ENCODE data around the gene OR6B3. TPM values are rescaled to one million over a fixed set of nuclear protein-coding genes. Genes with fewer than 3 reads are reported as not detected.
"Not testable (repeated sequence)": the region's sequence is repeated elsewhere in the genome, so short reads cannot be mapped to it uniquely, and the experiment has no call there.

Gene OR6B3
- total RNA-seq, 2 experiments from 2014 or later = not detected

DNA sequence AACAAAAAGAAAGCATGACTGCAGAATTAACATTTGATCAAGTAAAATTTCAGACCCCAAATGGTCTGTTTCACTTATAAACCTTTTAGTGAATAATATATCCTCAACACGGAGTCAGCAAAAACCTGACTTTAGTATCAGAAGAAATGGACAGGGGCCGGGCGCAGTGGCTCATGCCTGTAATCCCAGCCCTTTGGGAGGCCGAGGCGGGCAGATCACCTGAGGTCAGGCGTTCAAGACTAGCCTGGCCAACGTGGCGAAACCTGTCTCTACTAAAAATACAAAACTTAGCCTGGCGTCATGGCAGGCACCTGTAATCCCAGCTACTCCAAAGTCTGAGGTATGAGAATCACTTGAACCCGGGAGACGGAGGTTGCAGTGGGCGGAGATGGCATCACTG lies 3.0 kb downstream of the OR6B3 start:
- Histone ChIP-seq H3K27ac (ENCODE audit: low read depth, low read length, poor library complexity, severe bottlenecking) (no peak overlapping the region), H4K20me1 (ENCODE audit: insufficient read depth, low read length) (no peaks in the 10 kb centered on the region), H3K9me2 (ENCODE audit: insufficient read depth, low read length) (no peaks in the 10 kb centered on the region), H3K79me2 (ENCODE audit: insufficient read depth, low read depth, low read length) (no peaks in the 10 kb centered on the region), H3K36me3 (ENCODE audit: insufficient read depth, low read length) (no peaks in the 10 kb centered on the region), H3K4me3 (ENCODE audit: low read depth, low read length, poor library complexity, severe bottlenecking) (no peak overlapping the region), H3K4me1 (ENCODE audit: insufficient read depth, low read length, poor library complexity, severe bottlenecking) (no peaks in the 10 kb centered on the region), H3K4me2 (ENCODE audit: low read length) (no peak overlapping the region), H2AFZ (ENCODE audit: low read length) (no peak overlapping the region), H3K9me3 (ENCODE audit: low read length) (no peaks in the 10 kb centered on the region)
- TF ChIP-seq, protein P1, sequence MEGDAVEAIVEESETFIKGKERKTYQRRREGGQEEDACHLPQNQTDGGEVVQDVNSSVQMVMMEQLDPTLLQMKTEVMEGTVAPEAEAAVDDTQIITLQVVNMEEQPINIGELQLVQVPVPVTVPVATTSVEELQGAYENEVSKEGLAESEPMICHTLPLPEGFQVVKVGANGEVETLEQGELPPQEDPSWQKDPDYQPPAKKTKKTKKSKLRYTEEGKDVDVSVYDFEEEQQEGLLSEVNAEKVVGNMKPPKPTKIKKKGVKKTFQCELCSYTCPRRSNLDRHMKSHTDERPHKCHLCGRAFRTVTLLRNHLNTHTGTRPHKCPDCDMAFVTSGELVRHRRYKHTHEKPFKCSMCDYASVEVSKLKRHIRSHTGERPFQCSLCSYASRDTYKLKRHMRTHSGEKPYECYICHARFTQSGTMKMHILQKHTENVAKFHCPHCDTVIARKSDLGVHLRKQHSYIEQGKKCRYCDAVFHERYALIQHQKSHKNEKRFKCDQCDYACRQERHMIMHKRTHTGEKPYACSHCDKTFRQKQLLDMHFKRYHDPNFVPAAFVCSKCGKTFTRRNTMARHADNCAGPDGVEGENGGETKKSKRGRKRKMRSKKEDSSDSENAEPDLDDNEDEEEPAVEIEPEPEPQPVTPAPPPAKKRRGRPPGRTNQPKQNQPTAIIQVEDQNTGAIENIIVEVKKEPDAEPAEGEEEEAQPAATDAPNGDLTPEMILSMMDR (conservative IDR thresholded peaks at IDR 0.05; ENCODE audit: low read length) = no peak
- no peak for TF ChIP-seq EZH2phosphoT487 (IDR thresholded peaks at IDR 0.05; ENCODE audit: borderline replicate concordance, low read depth, low read length)
- intact Hi-C loops (cut with micrococcal nuclease; ENCODE audit: unreplicated experiment) = no loop called here
- ChIA-PET CTCF (ENCODE audit: unreplicated experiment) (no interaction called here), POLR2A (no interaction called here)
- no TSS peak for BruUV-seq (replicated peaks)
- no peak for DNase-seq (ENCODE audit: low spot score)

DNA sequence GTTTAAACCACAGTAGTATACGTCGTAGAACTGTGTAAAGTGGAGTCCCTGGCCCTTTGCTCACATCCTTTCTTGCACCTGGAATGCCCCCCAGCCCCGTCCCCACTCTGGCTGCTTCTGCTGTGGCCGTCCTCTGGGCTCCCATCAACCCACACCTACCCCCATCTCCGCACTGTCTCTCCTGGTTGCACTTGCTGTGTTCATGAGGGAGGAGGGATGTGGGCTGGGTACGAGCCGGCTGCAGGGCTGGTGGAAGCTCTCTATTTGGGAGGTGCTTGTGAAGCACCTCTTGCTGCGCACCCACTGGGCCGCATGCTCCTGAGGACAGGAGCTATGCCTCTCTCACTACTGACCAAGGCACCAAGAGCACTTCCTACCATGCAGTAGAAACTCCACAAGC lies 5.1 kb downstream of the OR6B3 start:
- ChIA-PET CTCF (ENCODE audit: unreplicated experiment) (no interaction called here), POLR2A (no interaction called here)
- Histone ChIP-seq H3K79me2 (ENCODE audit: insufficient read depth, low read depth, low read length) (no peaks in the 10 kb centered on the region), H2AFZ (ENCODE audit: low read length) (no peak overlapping the region), H3K4me1 (ENCODE audit: insufficient read depth, low read length, poor library complexity, severe bottlenecking) (no peaks in the 10 kb centered on the region), H3K9me2 (ENCODE audit: insufficient read depth, low read length) (no peaks in the 10 kb centered on the region), H3K4me2 (ENCODE audit: low read length) (no peak overlapping the region), H4K20me1 (ENCODE audit: insufficient read depth, low read length) (no peaks in the 10 kb centered on the region), H3K36me3 (ENCODE audit: insufficient read depth, low read length) (no peaks in the 10 kb centered on the region), H3K27ac (ENCODE audit: low read depth, low read length, poor library complexity, severe bottlenecking) (no peak overlapping the region), H3K4me3 (ENCODE audit: low read depth, low read length, poor library complexity, severe bottlenecking) (no peak overlapping the region), H3K9me3 (ENCODE audit: low read length) (no peaks in the 10 kb centered on the region)
- TF ChIP-seq, protein P1 (conservative IDR thresholded peaks at IDR 0.05; ENCODE audit: low read length) = no peak
- TF ChIP-seq EZH2phosphoT487 (IDR thresholded peaks at IDR 0.05; ENCODE audit: borderline replicate concordance, low read depth, low read length) = no peak
- intact Hi-C loops (cut with micrococcal nuclease; ENCODE audit: unreplicated experiment) = no loop called here
- BruUV-seq (replicated peaks) = no TSS peak
- no peak for DNase-seq (ENCODE audit: low spot score)

DNA sequence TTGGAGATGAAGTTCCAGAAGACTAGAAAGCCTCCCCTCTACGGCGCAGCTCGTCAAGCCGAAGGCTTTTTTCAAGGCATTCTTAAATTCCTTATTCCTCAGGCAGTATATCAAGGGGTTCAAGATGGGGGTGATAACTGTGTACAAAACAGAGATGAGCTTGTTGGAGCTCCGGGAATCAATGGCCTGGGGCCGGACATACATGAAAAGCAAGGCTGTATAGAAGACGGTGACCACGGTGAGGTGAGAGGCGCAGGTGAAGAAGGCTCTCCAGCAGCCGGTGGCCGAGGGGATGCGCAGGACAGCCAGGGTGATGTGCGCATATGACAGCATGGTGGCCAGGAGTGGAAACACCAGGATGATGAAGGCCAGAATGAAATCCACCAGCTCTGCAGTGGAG lies 8.2 kb downstream of the OR6B3 start:
- BruUV-seq (replicated peaks) = no TSS peak
- TF ChIP-seq, protein P1 (conservative IDR thresholded peaks at IDR 0.05; ENCODE audit: low read length) = no peak
- no peak for TF ChIP-seq EZH2phosphoT487 (IDR thresholded peaks at IDR 0.05; ENCODE audit: borderline replicate concordance, low read depth, low read length)
- intact Hi-C loops (cut with micrococcal nuclease; ENCODE audit: unreplicated experiment) = no loop called here
- Histone ChIP-seq H3K36me3 (ENCODE audit: insufficient read depth, low read length) (no peaks in the 10 kb centered on the region), H3K27ac (ENCODE audit: low read depth, low read length, poor library complexity, severe bottlenecking) (no peak overlapping the region), H4K20me1 (ENCODE audit: insufficient read depth, low read length) (no peaks in the 10 kb centered on the region), H3K4me1 (ENCODE audit: insufficient read depth, low read length, poor library complexity, severe bottlenecking) (no peaks in the 10 kb centered on the region), H3K4me3 (ENCODE audit: low read depth, low read length, poor library complexity, severe bottlenecking) (no peak overlapping the region), H3K4me2 (ENCODE audit: low read length) (no peak overlapping the region), H3K9me3 (ENCODE audit: low read length) (no peaks in the 10 kb centered on the region), H3K9me2 (ENCODE audit: insufficient read depth, low read length) (no peaks in the 10 kb centered on the region), H3K79me2 (ENCODE audit: insufficient read depth, low read depth, low read length) (no peaks in the 10 kb centered on the region), H2AFZ (ENCODE audit: low read length) (no peak overlapping the region)
- DNase-seq (ENCODE audit: low spot score) = no peak
- ChIA-PET POLR2A (no interaction called here), CTCF (ENCODE audit: unreplicated experiment) (no interaction called here)

DNA sequence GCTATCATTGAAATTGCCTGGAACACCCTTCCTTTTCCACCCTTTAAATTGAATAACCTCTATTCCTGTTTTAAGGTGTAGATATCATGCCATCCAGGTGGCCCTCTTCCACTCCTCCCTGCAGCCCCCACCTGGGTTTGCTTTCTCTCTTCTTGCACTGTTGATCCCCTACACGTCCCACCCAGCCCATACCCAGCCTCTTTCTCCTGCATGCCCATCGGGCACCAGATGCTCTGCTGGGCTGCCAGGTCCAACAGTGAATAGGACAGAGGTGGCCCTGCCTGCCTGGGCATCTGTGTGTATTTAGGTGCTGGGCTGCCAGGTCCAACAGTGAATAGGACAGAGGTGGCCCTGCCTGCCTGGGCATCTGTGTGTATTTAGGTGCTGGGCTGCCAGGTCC lies 9.2 kb downstream of the OR6B3 start:
- POLR2A ChIA-PET = interaction anchor here (0.7 kb wide), 1 partner anchor 119 kb away, joined by 4 read pairs; no protein-coding TSS in a partner anchor
- H3K4me1 ChIP-seq (ENCODE audit: insufficient read depth, low read length, poor library complexity, severe bottlenecking); H3K4me2 ChIP-seq (ENCODE audit: low read length); H3K36me3 ChIP-seq (ENCODE audit: insufficient read depth, low read length); H3K9me3 ChIP-seq (ENCODE audit: low read length); BruUV-seq (replicated peaks); H3K27ac ChIP-seq (ENCODE audit: low read depth, low read length, poor library complexity, severe bottlenecking); DNase-seq (ENCODE audit: low spot score); H4K20me1 ChIP-seq (ENCODE audit: insufficient read depth, low read length); intact Hi-C loops (cut with micrococcal nuclease; ENCODE audit: unreplicated experiment); CTCF ChIA-PET (ENCODE audit: unreplicated experiment); H3K79me2 ChIP-seq (ENCODE audit: insufficient read depth, low read depth, low read length); H2AFZ ChIP-seq (ENCODE audit: low read length); H3K9me2 ChIP-seq (ENCODE audit: insufficient read depth, low read length); H3K4me3 ChIP-seq (ENCODE audit: low read depth, low read length, poor library complexity, severe bottlenecking): not testable (repeated sequence)

Measured in OCI-LY7 (cell line).